SKM-1 (cell line): ENCODE results near the gene ZBTB16.
A peak's percentile ranks its signal among the peaks of the same experiment; 100 is the strongest.

Experiments used
- DNase-seq: peaks from one replicate; lab custom pipeline; 2025; ENCODE audit not compliant: unreplicated experiment; lab: John Stamatoyannopoulos, UW

The ZBTB16 gene

DNA sequence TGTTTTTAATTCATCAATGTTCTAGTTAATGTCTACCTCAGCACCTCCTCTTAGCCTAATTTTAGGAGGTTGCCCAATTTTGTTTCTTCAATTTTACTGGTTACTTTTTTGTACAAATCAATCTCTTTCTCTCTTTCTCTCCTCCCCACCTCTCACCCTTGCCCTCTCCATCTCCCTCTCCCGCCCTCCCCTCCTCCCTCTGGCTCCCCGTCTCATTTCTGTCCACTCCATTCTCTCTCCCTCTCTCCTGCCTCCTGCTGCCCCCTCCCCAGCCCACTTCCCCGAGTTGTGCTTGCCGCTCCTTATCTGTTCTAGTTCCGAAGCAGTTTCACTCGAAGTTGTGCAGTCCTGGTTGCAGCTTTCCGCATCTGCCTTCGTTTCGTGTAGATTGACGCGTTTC, 195.8 kb downstream of the ZBTB16 start:
- DNase-seq: no peak

DNA sequence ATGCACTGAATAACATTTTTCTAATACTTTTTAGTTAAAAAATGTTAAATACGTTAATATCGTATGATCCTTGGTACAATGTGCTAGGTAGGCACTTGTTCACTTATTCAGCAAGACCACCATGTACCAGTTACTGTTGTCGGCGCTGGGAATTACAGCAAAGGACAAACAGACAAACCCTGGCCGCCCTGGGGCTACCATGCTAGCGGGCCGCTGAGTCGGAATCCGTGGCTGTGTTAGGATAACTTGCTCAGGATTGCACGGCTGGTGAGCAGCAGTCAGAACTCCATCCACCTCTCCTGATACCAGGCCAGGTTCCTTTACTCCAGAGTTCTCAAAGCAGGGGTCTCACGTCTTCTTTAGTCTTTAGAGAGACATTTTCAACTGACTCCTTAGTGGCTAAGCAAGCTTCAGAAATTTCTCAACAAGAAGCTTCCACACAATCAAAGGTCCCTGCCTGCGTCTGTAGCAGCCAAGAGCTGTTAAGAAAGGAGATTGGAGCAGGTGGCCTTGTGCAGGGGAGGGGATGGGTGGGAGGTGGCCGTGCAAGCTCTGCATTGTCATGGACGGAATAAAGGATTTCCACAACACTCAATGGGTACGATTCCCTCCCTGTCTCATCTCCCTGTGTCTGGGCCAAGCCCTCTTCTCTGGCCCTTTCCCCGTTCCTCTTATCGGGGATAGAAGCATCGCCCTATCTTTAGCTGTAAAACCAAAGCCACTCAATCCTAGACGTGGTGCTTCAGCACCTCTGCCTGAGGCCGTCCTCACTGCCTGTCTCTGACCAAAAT, 196.9 kb downstream of the ZBTB16 start:
- no peak for DNase-seq

DNA sequence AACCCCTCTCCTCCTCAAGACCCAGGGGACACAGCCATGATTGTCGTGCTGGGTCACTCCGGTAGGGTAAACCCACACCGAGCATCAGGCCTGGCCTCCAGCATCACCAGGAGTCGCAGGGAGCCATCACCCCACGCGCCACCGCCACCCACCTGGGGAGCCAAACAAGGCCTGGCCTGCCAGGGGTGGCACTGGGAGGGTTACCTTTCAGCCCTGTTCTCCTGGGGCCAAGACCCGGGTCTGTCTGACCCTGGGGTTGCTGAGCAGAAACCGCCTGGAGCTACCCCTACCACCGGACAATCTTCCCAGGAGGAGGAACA, 197.4 kb downstream of the ZBTB16 start:
- no peak for DNase-seq

DNA sequence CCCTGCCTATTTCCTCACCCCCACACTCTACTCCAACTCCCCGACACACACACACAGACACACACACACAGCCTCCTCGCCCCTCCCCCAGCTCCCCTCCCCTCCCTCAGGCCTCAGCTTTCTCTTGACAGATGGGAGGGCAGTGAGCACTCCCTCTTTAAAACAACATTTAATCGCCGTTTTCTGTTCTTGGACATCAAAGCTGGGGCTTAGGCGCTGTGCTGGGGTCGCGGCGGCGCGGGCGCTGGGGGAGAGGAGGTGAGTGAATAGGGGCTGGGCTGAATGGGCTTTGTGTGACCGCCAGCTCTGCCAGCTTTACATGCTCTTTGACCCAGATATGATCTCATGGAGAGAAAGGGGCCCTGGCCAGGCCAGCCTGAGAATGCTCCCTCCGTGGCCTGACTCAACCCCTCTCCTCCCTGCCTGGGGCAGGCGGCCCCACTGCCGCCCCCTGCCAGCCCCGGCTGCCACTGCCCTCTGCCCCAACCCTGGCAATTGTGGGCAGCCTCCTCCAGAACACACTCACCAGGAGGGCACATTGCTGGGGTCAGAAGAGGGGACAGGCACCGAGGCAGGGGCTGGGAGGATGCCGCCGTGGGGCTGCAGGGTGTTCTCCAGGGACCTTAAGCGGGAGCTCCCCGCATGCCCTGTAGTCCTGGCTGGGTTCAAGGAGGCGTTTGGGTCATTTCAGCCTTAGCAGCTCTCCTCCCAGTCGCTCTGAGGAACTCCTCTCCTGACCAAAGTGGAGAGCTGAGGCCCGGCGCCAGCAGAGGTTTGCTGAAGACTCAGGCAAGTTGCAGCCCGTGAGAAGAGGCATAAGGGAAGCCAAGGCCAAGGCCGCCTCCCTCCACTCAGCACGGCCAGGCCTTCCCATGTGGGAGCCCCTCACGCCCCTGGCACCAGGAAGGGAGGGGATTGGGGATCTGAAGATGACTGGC, 198.4 kb downstream of the ZBTB16 start:
- no peak for DNase-seq

DNA sequence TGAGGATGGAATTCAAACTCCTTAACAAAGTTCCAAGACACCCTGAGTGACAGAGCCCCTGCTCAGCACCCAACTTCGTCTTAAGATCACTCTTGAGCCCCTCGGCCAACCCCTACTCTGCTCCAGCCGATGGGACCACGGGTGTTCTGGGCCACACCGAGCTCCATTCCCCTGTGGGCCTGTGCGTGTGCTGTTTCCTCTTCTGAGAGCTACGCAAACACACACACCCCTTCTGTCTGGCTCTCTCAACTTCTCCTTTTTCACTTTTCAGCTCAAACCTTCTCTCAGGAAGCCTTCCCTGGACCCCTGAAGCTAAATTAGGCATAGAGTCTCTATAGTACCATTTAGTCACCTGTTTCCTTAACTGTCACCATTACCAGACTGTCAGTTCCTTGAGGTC, 199.2 kb downstream of the ZBTB16 start:
- DNase-seq: peak; percentile 28

DNA sequence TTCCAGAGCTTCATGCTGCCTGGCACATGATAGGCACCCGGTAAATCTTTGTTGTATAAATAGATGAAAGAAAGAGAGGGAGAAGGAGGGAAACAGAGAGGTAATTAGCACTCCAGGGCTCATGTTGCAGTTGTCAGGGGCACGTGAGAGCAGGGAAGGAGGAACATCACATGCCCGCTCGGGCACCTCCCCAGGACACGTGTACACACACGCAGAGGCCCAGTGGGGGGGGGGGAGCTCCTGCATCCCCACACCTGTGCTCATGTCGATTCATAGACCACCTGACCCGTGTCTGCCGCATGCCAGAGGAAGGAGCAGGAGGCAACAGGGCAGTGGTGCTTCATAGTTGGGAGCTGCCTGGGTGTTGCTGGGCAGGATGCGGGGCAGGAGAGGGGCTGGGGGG, 199.6 kb downstream of the ZBTB16 start:
- DNase-seq: no peak

DNA sequence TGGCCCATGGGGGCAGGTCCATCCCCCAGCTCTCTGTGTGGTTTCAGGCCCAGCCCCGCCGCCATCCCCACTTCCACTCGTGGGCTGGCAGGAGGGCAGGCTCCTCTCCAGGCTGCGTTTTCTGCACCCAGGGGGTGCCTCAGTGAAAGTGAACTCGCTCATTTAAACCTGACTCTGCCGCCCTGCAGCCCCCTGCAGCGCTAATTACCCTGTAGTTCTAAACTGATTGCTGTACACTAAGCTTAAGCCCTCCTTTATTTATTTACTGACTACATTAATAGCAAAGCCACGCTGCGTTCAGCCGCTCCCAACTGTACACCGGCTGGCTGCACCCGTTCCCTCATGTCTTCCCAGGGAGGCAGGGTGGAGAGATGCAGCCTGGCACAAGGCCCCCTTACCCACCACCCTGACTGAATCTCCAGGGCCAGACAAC, 200.1 kb downstream of the ZBTB16 start:
- no peak for DNase-seq

DNA sequence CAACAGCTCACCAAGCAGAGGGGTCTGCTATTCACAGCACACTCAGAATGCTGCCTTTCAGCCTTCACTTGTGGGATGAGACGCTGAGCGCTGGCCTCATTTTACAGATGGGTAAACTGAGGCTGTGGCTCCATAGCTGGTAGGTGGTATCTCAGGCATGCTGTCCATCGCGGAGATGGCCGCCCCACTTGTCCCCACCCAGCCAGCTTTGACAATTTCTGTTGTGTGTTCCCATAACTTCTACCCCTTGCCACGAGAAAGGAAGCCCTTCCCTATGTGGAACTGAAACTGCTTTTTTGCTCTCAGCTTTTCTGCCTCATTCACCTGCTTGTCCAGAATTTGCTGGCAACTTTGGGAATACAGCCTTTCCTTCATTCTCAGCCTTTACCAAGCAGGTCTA, 200.6 kb downstream of the ZBTB16 start:
- no peak for DNase-seq

DNA sequence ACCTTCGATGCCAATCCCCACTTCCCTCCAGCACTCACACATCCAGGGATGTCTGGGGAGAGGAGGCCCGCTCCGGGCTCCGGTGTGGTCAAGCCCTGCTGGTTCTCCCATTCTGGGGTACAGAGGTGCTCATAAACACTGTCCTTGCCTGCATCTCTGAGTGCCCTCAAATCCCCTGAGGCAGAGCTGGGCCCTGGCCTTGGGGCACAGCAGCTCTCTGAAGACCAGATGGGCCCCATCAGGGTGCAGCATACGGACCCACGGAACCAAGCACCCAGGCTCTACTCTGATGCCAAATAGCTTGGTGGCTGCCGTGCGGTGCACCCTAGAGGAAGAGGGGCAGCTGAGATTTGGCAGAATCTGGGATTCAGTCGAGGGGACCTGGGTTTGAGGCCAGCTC, 201.0 kb downstream of the ZBTB16 start:
- DNase-seq: no peak

DNA sequence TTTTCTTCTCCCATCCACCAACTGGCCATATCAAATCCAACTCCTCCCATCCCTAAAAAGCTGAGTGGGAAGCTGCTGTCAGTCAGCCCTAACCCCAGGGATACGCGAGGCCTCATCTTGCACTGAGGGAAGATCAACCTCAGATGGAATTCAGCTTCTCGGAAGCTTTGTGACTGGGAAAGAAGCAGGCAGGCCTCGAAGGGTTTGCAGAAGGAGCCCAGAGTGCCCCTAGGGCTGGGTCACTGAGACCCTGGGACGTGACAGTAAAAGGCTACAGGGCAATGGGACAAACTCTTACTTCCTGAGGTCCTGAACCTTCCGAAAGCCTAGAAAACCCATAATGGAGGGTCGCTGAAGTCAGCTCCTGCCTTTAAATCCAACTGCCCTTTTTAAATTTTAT, 202.3 kb downstream of the ZBTB16 start:
- no peak for DNase-seq

DNA sequence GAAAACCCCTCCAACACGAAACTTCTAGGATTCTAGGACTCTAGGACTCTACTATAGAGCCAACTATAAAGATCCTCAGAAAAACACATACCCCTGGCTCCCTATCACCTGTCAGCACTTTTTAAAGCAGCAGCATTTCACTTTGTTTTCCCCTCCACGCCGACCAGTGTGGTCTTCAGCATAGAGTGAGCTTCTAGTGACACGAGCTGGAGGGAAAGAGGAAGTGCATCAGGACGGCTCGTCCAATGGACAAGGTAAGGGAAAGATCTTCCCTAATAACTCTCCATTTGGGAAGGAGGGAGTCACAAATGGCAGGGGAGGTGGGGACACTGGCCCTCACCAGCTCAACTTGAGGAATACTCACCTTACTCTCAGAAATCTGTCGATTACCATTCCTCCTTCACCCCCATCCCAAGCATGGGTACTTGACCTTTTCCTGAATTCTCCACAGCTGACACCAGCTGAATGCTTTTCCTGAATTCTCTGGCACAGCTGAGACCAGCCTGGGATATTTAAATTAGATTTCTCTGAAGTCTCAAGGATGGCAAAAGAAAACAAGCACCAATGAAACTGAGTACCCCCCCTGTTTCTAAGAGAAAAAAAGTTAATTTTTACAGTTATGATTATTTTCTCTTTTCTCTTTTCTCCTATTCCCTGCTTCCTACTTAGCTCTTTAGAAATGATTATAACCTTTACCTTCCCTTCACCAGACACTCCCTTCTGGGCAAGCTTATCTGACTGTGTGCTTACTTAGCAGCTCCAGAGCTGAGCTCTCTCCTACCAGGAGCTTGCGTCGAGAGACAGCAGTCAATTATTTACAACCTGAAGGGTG, 203.4 kb downstream of the ZBTB16 start:
- DNase-seq: peak; percentile 37

DNA sequence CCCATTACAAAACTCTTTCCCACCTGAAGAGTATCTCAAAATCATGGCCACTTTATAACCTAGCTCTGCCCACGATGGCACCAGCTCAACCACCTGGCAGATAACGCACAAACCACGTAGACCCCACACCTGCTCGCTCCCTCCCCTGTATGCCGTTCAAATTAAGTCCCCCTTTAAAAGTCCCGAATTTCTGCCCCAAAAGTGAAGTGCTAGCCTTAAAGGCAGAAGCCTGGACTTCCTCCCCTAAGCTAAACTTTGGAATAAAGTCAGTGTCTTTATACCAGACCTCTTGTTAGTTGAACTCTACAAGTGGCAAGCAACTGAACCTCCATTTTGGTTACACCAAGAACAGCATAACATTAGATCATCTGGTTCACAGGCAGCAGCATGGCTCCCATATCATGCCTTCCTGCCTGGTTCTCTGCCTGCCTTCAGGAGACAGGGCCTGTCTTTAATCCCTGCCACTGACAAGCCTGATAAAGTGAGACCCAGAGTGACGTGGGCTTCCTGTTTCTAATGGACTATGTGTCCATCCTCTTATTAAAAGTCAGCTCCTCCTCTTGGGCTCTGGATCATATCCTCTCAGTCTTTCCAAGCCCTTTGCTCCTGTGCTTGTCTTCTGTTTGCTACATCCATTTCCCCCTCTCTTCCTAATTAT, 204.1 kb downstream of the ZBTB16 start:
- DNase-seq: no peak

DNA sequence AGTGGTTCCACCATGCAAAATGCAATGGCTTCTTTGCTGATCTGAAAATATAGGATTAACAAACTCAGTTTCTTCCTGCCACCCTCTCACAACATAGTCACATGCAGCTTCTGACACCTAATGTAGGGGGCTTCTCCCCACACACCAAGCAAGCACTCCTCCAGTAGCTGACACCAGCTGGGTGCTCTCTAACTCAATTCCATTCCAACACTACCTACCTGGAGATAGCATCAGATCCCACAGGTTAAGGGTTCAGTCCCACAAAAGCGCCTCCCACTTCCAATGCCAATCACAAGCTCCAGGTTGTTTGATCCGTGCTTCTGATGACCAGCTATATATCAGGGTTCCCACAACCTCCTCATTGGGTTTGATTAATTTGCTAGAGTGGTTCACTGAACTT, 204.9 kb downstream of the ZBTB16 start:
- DNase-seq: no peak

DNA sequence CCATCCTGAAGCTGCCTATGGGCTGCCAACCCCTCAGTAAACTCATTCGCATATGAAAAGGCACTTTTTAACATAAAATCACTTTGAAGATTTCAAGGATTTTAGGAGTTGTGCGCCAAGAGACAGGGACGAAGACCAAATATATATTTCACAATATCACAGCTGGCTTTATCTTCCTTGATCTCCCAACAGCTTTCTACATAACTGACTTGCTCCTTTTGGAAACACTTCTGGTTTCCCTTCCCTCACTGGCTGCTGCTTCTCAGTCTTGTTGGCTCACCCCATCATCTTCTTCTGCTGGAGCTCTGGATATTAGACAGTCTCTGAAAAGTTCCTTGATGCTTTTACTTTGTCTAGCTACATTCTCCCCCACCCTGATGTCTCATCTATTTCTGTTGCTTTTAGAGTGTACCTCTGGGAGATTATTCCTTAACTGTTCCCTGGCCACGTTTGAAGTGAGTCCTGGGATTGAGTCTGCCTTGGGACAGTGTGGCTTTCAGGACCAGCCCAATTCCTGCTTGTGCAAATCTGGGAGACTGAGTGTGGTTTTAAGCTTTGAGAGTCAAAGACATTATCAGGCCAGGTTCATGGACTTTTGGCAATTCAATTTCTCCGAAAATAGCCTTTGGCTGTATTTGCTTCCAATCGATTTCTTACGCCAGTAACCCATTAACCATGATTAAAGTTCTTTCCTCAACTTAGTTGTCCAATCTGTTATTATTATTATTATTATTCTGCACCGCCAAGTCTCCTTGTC, 205.8 kb downstream of the ZBTB16 start:
- no peak for DNase-seq

DNA sequence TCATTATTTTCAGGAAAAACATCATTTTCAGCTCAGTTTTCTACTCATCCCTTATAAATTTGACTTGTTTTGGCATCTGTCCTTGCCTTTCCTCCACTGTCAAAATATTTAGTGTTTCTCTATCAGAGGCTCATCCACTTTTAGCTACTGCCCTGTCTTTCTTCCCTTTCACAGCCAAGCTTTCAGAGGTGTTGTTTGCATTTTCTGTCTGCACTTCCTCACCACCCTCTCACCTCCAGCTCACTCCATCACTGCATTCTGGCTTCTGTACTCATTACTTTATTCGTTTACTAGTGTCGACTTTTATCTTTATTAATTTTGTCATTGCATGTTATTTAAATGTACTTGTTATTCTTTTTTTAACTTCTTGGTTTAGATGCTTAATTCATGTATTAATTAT, 210.0 kb downstream of the ZBTB16 start:
- no peak for DNase-seq

DNA sequence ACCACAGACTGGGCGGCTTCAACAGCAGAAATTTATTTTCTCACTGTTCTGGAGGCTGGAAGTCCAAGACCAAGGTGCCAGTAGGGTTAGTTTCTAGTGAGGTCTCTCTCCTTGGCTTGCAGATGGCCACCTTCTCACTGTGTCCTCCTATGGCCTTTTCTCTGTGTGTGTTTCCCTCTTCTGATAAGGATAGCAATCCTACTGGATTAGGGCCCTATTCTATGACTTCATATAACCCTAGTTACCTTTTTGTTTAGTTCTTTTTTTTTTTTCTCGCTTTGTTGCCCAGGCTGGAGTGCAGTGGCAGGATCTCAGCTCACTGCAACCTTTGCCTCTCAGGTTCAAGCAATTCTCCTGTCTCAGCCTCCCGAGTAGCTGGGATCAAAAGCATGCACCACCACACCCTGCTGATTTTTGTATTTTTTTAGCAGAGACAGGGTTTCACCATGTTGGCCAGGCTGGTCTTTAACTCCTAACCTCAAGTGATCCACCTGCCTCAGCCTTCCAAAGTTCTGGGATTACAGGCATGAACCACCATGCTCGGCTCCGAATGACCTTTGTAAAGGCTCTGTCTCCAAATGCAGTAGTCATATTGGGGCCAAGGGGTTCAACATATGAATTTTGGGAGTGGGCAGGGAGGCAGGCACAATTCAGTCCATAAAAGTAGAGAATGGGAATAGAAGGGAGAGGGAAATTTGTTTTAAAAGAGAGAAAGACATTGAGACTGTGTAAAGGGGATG, 211.2 kb downstream of the ZBTB16 start:
- DNase-seq: no peak

DNA sequence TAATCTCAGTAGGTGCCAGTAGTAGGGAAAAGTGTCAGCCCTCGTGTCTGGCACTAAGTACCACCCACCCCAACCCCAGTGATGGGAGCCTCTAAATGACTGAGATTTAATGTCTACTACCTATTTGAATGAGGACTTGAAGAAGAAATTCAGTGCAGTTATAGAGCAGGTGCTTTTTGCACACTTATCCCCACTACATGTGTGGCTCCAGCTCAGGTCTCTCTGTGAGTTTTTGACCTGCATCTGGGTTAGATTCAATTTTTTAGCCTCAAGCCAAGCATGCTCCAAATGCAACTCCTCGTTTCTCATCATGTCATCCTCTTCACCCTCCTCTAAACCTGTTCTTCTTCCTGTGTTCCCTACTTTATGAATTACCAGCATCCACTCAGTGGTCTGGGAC, 211.8 kb downstream of the ZBTB16 start:
- DNase-seq: no peak

DNA sequence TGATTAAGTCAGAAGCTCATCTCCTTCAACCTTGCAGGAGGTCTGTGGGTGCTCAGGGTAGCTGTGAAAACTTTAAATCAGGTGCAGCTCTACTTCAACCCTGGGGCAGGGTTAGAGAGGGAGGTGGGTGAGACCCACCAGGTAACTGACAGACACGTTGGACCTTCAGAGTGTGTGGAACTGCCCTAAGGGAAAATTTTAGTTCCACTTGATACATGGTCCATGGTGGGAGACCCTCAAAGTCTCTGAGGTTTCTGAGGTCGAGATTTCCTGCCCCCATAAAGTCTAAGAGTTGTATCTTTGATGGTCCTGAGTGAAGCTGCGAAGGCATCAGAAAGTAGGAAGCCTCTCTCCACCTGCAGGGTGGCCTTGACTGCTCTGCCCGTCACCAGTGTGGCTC, 212.8 kb downstream of the ZBTB16 start:
- DNase-seq: no peak

DNA sequence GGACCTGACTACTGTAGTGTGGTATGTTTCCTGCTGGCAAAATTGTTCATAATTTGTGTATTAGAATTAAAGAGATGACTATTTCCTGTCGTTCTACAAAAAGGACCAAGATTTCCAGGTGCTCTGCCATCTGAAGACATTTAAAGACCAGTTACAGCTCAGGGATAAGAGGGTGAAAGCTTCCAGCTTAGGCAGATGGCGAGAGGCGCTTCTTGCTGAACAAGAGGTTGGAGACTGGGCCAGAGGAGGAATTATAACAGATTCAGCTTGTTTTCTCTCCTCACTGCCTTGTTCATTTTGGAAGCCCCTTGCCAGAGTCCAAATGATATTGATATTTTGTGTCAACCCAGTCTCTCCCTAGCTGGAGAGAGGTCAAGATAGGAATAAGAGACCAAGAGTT, 213.6 kb downstream of the ZBTB16 start:
- DNase-seq: no peak
